ENCODE results near the gene WIPI1.

GRCh38 chr17:68420065-68420464 lies 37.2 kb downstream of the WIPI1 start:
- TF ChIP-seq EZH2 (IDR thresholded peaks at IDR 0.05) (no peak), POLR2AphosphoS5 (IDR thresholded peaks at IDR 0.05; ENCODE audit: borderline replicate concordance, low read depth, low read length) (no peak), FOXP2 (optimal IDR thresholded peaks at IDR 0.05; ENCODE audit: control extremely low read depth, extremely low read length, insufficient read depth) (no peak)

Data from SK-N-MC (cell line).